ENCODE data around the gene SLAIN1.

DNA sequence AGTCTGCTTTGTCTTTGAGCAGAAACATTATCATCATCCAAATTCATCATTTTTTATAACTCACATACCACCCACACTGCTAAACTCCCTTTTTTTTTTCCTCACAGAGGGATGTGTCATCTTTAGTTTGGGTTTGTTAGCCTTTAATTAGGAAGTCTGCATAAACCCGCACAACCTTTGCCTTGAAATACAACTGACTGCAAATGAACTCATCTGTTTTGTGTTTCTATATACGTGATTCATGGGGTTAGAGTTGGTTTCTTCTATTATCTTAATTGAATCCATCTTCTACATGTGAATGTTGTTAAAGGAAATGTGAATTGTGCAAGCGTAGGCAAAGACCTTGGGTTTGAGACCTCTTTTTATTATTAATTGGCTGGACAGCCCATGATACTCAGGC, 102.7 kb downstream of the SLAIN1 start:
- TF ChIP-seq, protein P1, sequence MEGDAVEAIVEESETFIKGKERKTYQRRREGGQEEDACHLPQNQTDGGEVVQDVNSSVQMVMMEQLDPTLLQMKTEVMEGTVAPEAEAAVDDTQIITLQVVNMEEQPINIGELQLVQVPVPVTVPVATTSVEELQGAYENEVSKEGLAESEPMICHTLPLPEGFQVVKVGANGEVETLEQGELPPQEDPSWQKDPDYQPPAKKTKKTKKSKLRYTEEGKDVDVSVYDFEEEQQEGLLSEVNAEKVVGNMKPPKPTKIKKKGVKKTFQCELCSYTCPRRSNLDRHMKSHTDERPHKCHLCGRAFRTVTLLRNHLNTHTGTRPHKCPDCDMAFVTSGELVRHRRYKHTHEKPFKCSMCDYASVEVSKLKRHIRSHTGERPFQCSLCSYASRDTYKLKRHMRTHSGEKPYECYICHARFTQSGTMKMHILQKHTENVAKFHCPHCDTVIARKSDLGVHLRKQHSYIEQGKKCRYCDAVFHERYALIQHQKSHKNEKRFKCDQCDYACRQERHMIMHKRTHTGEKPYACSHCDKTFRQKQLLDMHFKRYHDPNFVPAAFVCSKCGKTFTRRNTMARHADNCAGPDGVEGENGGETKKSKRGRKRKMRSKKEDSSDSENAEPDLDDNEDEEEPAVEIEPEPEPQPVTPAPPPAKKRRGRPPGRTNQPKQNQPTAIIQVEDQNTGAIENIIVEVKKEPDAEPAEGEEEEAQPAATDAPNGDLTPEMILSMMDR (conservative IDR thresholded peaks at IDR 0.05; ENCODE audit: low read depth, low read length): no peak
- TF ChIP-seq EZH2 (IDR thresholded peaks at IDR 0.05; ENCODE audit: borderline replicate concordance, low read depth, low read length, poor library complexity, severe bottlenecking): no peak

Data from A673 (cell line).